Adipocyte (in vitro differentiated cells): Measurements from ENCODE around the gene ORC3.
A peak's percentile ranks its signal among the peaks of the same experiment; 100 is the strongest.

Source experiments
- DNase-seq: peaks from one replicate; pipeline ENCODE4 v3.0.0-alpha.2; 2015; ENCODE audit warnings: low read depth
- H3K27me3 ChIP-seq: replicated peaks from 2 replicates; pipeline ENCODE4 v1.7.0; 2013; ENCODE audit warnings: mild to moderate bottlenecking, low read length, moderate library complexity; ENCODE audit not compliant: control insufficient read depth, insufficient read depth
- H3K36me3 ChIP-seq: 2 replicates; pipeline ENCODE4 v1.7.0; 2013; ENCODE audit warnings: low read length, mild to moderate bottlenecking, moderate library complexity; ENCODE audit not compliant: control insufficient read depth, insufficient read depth, severe bottlenecking
- H3K4me1 ChIP-seq: 2 replicates; pipeline ENCODE4 v1.7.0; 2013; ENCODE audit warnings: mild to moderate bottlenecking, low read length, moderate library complexity; ENCODE audit not compliant: control insufficient read depth, insufficient read depth
- H3K4me3 ChIP-seq: 2 replicates; pipeline ENCODE4 v1.7.0; 2013; ENCODE audit warnings: mild to moderate bottlenecking, low read length, moderate library complexity
- H3K9ac ChIP-seq: 2 replicates; pipeline ENCODE4 v1.7.0; 2013; ENCODE audit warnings: mild to moderate bottlenecking, low read length, moderate library complexity
- H3K9me3 ChIP-seq: 2 replicates; pipeline ENCODE4 v1.7.0; 2013; ENCODE audit warnings: mild to moderate bottlenecking, low read length, moderate library complexity; ENCODE audit not compliant: control insufficient read depth

Gene ORC3

GRCh38 chr6:87572021-87572420 is 17.9 kb upstream of the ORC3 start:
- H3K9me3 ChIP-seq, result no peaks in the 10 kb centered on the region
- peaks cover 21% of the 10 kb centered on the region for H3K36me3 ChIP-seq
- DNase-seq, result no peak
- no peaks in the 10 kb centered on the region for H3K27me3 ChIP-seq
- H3K9ac ChIP-seq, result no peak overlapping the region
- no peak overlapping the region for H3K4me3 ChIP-seq
- peaks cover 20% of the 10 kb centered on the region for H3K4me1 ChIP-seq

DNA sequence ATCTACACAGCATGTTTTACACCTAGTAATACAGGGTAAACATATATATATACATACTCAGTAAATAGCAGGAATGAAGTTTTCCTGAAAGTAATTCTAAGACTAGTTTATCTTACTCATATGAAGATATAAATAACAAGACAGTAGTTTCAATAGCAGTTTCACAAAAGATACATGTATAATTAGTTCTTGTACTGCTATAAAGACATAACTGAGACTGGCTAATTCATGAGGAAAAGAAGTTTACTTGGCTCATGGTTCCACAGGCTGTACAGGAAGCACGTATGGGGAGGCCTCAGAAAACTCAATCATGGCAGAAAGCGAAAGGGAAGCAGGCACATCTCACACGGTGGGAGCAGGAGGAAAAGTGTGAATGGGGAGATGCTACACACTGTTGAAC is 17.1 kb upstream of the ORC3 start:
- no peaks in the 10 kb centered on the region for H3K9me3 ChIP-seq
- H3K4me3 ChIP-seq, result no peak overlapping the region
- no peak overlapping the region for H3K9ac ChIP-seq
- DNase-seq, result no peak
- H3K27me3 ChIP-seq, result no peaks in the 10 kb centered on the region
- H3K36me3 ChIP-seq, result peaks cover 22% of the 10 kb centered on the region
- H3K4me1 ChIP-seq, result peaks cover 20% of the 10 kb centered on the region

GRCh38 chr6:87573307-87574024 is 16.5 kb upstream of the ORC3 start:
- Histone ChIP-seq H3K36me3 (peaks cover 17% of the 10 kb centered on the region), H3K4me3 (no peak overlapping the region), H3K9me3 (no peaks in the 10 kb centered on the region), H3K4me1 (peaks cover 20% of the 10 kb centered on the region), H3K9ac (no peak overlapping the region), H3K27me3 (no peaks in the 10 kb centered on the region)
- DNase-seq, result no peak

DNA sequence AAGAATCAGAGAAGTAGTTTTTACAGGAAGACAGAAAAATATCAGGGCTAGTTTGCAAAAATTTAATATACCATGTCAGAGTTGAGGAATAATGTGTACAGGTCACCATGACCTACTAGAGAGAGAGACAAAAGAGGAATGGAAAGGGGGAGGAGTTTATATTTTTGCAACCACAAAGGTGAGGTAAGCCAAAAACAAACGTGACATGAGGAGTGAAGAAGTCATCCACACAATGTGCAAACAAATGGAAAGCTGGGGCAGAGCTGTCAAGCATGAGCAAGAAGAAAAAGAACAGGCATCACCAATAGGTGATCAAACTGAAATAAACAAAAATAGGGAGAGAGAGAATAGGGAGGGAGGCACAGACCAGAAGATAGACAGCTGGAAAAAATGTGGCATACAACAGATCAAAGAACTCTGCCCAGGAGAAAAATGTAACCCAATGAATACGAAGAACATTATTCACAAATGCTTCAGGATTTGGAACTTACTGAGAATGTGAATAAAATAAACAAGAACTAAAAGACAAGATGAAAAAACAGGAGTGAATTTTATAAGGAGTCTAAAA is 15.6 kb upstream of the ORC3 start:
- Histone ChIP-seq H3K9ac (no peak overlapping the region), H3K36me3 (peaks cover 8% of the 10 kb centered on the region), H3K27me3 (no peaks in the 10 kb centered on the region), H3K9me3 (no peaks in the 10 kb centered on the region), H3K4me3 (no peak overlapping the region), H3K4me1 (peaks cover 20% of the 10 kb centered on the region)
- no peak for DNase-seq

- H3K36me3 ChIP-seq, result peaks cover 13% of the 10 kb centered on the region
- no peaks in the 10 kb centered on the region for H3K9me3 ChIP-seq
- H3K9ac ChIP-seq, result no peak overlapping the region
- no peaks in the 10 kb centered on the region for H3K27me3 ChIP-seq
- H3K4me3 ChIP-seq, result no peak overlapping the region
- H3K4me1 ChIP-seq, result peaks cover 20% of the 10 kb centered on the region
- no peak for DNase-seq
Measured at GRCh38 chr6:87575423-87575822, 14.5 kb upstream of the ORC3 start.

DNA sequence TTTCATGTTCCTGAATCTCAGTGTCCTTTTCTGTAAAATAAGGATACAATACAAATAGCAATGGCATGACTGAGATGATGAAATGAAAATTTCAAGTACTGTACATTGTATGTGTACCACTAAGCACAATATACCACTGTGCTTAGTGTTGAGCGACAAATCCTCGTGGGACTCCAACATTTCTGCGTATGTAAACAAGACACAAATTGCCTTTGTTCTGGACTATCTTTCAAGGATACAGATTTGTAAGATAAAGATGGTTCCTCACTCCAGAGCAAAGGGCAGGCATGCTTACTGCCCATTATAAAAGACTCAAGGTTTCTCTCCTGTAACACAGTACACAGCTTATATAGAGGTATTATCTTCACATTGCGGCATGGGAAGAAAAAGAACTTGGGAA is 6.1 kb upstream of the ORC3 start:
- no peak overlapping the region for H3K9ac ChIP-seq
- DNase-seq, result no peak
- H3K9me3 ChIP-seq, result no peaks in the 10 kb centered on the region
- H3K36me3 ChIP-seq, result peaks cover 31% of the 10 kb centered on the region
- H3K4me3 ChIP-seq, result no peak overlapping the region
- H3K27me3 ChIP-seq, result no peaks in the 10 kb centered on the region
- H3K4me1 ChIP-seq, result peaks cover 15% of the 10 kb centered on the region

DNA sequence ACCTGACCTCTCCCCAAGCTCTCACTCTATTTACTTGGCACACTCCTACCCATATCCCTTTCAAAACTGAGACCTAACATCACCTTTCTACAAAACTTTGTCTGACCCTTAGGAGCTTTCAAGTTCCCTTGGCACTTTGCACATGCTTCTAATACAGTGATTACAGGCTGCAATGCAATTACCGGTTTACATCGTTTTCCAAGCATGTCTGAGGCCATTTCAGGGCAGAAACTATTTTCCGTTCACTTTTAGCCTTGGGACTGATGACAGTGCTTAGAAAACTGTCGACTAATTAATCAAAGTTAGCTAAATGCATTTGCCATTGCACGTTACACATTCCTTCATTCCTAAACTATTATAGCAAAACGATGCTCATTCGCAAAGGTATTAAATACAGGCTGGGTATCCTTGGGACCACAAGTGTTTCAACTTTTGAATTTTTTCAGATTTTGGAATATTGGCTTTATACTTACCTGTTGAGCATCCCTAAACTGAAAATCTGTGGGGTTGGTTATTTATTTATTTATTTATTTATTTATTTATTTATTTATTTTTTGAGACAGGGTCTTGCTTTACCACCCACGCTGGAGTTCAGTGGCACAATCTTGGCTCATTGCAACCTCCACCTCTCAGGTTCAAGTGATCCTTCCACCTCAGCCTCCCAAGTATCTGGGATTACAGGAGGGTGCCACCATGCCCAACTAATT is 3.4 kb upstream of the ORC3 start:
- H3K4me3 ChIP-seq, result no peak overlapping the region
- H3K4me1 ChIP-seq, result peaks cover 24% of the 10 kb centered on the region
- H3K36me3 ChIP-seq, result peaks cover 17% of the 10 kb centered on the region
- no peak overlapping the region for H3K9ac ChIP-seq
- no peak for DNase-seq
- no peaks in the 10 kb centered on the region for H3K9me3 ChIP-seq
- H3K27me3 ChIP-seq, result no peaks in the 10 kb centered on the region

- peak overlapping the region; percentile 96 for H3K9ac ChIP-seq
- peak overlapping the region; percentile 98 for H3K4me3 ChIP-seq
- no peaks in the 10 kb centered on the region for H3K36me3 ChIP-seq
- H3K9me3 ChIP-seq, result no peaks in the 10 kb centered on the region
- peak; percentile 53 for DNase-seq
- H3K4me1 ChIP-seq, result peaks cover 30% of the 10 kb centered on the region
- H3K27me3 ChIP-seq, result no peaks in the 10 kb centered on the region
Measured at GRCh38 chr6:87588756-87589407, 1.1 kb upstream of the ORC3 start.

DNA sequence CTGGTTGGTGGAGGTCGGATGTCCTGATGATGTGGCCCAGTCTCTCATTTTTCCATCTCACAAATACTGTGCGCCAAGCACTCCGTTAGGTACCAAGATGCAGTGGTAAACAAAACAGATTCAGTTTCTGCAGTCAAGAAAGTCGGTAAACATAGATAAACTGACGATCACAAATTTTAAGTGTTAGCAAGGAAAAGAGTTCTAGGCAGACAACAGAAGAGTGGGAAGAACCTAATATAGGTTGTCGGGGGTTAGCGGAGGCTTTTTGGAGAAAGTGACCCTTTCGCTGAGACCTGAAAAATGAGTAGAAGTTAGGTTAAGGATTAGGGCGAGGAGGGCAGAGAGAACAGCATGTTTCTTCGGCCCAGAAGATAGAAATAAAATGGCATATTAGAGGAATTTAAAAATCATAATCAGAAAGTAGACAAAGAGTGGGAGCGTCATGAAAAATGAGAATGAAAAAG is 514 bp downstream of the ORC3 start:
- H3K36me3 ChIP-seq, result peaks cover 12% of the 10 kb centered on the region
- H3K9me3 ChIP-seq, result no peaks in the 10 kb centered on the region
- DNase-seq, result no peak
- H3K27me3 ChIP-seq, result no peaks in the 10 kb centered on the region
- peak overlapping the region; percentile 96 for H3K9ac ChIP-seq
- H3K4me3 ChIP-seq, result peak overlapping the region; percentile 98
- peaks cover 30% of the 10 kb centered on the region for H3K4me1 ChIP-seq

- Histone ChIP-seq H3K36me3 (peaks cover 17% of the 10 kb centered on the region), H3K4me3 (peak overlapping the region; percentile 98), H3K9me3 (no peaks in the 10 kb centered on the region), H3K27me3 (no peaks in the 10 kb centered on the region), H3K4me1 (peaks cover 30% of the 10 kb centered on the region), H3K9ac (peak overlapping the region; percentile 96)
- no peak for DNase-seq
Measured at GRCh38 chr6:87590990-87591389, 1.1 kb downstream of the ORC3 start.

GRCh38 chr6:87600576-87600975 is 10.6 kb downstream of the ORC3 start:
- no peak overlapping the region for H3K9ac ChIP-seq
- H3K9me3 ChIP-seq, result no peaks in the 10 kb centered on the region
- H3K36me3 ChIP-seq, result peaks cover 37% of the 10 kb centered on the region
- H3K4me1 ChIP-seq, result peaks cover 3% of the 10 kb centered on the region
- no peak for DNase-seq
- no peak overlapping the region for H3K4me3 ChIP-seq
- H3K27me3 ChIP-seq, result no peaks in the 10 kb centered on the region
